ENCODE measurements around the gene PCBD2.

GRCh38 chr5:134902071-134902801 is 2.7 kb upstream of the PCBD2 start:
- TF ChIP-seq, protein P1, sequence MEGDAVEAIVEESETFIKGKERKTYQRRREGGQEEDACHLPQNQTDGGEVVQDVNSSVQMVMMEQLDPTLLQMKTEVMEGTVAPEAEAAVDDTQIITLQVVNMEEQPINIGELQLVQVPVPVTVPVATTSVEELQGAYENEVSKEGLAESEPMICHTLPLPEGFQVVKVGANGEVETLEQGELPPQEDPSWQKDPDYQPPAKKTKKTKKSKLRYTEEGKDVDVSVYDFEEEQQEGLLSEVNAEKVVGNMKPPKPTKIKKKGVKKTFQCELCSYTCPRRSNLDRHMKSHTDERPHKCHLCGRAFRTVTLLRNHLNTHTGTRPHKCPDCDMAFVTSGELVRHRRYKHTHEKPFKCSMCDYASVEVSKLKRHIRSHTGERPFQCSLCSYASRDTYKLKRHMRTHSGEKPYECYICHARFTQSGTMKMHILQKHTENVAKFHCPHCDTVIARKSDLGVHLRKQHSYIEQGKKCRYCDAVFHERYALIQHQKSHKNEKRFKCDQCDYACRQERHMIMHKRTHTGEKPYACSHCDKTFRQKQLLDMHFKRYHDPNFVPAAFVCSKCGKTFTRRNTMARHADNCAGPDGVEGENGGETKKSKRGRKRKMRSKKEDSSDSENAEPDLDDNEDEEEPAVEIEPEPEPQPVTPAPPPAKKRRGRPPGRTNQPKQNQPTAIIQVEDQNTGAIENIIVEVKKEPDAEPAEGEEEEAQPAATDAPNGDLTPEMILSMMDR (IDR thresholded peaks at IDR 0.05 in 4 of 5, conservative IDR thresholded peaks at IDR 0.05 in 1 of 5) = no peak
- no peak for TF ChIP-seq POLR2A (IDR thresholded peaks at IDR 0.05)
